RPMI8226 (cell line): ENCODE results near the gene LEF1.

Experiments used
- DNase-seq: peaks from one replicate; pipeline ENCODE4 v3.0.0-alpha.2; 2015

The LEF1 gene

GRCh38 chr4:108146336-108146735, 22.4 kb downstream of the LEF1 start:
- DNase-seq = no peak

GRCh38 chr4:108144451-108144850, 24.3 kb downstream of the LEF1 start:
- DNase-seq = no peak

DNA sequence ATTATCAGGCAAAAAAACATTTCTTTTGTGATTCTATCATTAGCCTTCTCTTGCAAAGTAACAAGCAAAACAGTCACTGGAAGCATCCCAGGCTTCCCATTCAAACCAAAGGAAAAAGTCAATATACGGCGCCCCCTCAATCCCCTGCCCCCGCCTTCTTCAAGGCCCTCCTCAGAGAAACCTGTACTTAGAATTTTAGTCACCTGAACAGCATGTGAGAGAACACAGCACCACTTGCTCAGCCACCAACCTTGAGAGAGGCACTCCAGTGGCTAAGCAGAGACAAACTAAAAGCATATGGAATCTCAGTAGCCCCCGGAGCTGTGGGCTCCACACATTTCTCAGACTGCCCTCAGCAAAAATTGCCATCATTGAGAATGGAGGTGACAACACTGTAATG, 25.2 kb downstream of the LEF1 start:
- DNase-seq = no peak

DNA sequence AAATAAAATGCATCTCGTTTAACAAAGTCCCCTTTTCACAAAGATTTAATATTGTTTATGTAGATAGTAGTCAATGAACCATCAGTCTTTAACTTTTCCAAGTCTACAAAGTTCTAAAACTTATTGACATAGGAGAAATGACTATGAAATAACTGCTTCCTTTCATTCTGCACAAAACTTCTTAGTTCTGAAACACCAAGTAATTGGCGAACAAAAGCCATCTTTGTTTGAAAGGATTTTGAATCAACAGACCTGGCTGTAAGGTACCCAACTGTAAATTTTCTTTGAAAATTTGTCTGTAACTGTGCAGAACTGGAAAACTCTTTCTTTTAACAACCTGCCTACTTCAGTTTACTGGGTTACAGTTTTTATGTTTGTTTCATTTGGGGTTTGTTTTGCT, 25.9 kb downstream of the LEF1 start:
- no peak for DNase-seq

GRCh38 chr4:108141213-108141950, 27.4 kb downstream of the LEF1 start:
- no peak for DNase-seq

- DNase-seq = no peak
Observed at GRCh38 chr4:108140328-108140727, 28.4 kb downstream of the LEF1 start.

- DNase-seq = no peak
Observed at GRCh38 chr4:108139089-108139488, 29.6 kb downstream of the LEF1 start.

- no peak for DNase-seq
Observed at GRCh38 chr4:108135549-108136209, 33.1 kb downstream of the LEF1 start.

- no peak for DNase-seq
Observed at GRCh38 chr4:108130955-108131354, 37.8 kb downstream of the LEF1 start.

DNA sequence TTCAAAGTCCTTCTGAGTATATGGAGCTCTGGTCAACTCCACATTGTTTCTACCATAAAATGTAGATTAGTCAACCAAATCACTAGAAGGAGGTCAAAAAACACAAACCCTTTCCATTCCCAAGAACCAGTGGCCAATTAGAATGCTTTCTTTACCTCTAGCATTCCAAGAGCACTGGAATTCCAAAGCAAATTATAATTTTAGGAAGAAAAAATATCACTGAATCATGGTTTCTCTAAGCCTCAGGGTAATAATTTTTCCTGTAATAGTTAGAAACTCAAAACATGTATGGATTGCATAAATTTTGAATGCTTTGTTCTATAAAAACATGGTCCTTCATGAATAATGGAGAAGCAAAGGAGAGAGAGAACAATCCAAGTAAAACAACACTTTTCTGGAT, 39.5 kb downstream of the LEF1 start:
- no peak for DNase-seq

GRCh38 chr4:108126806-108127205, 41.9 kb downstream of the LEF1 start:
- no peak for DNase-seq

- no peak for DNase-seq
Observed at GRCh38 chr4:108120789-108121188, 47.9 kb downstream of the LEF1 start.

DNA sequence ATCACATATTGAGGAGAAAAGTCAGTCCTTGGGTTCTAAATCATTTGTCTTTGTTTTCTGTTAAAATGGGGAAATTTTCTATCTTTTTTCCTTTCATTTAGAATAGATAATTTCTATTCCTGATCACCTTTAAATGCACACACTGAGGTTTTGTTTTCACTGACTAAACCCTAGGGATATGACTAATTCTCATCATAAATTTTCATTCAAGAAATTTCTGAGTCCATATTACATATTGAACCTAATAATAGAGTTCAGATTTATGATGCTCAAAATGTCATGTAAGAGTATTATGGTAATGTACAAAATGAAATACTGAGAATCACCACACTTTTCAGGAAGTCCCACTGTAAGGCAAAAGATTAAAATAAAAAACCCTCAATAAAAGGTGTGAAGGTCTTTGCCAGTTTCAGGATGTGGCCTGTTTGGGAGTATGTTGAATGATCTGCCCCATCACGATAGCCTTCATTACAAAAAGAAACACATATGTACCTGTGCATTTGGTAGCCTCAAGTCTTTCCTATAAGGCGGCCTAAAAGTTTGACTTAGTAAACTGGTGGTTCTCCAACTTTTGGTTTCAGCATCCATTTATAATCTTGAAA, 49.4 kb downstream of the LEF1 start:
- DNase-seq = no peak

DNA sequence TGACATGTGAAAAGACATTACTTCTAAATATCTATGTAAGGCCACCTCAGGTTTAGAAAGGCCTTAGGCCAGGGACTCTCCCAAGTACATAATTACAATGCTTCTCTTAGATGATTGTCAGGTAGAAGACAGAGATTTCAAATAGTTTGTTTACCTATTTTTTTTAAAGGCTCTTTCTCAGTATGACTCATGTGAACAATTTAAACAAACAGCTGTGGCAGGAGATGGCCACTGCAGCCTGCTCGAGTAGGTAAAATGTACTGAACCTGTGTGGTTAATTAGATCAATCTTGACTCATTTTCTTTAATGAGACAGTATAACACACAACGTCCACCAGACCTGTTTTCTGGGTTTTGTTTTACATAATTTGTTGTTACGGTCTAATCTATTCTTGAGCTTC, 50.2 kb downstream of the LEF1 start:
- DNase-seq = no peak

- no peak for DNase-seq
Observed at GRCh38 chr4:108117418-108118182, 51.1 kb downstream of the LEF1 start.

DNA sequence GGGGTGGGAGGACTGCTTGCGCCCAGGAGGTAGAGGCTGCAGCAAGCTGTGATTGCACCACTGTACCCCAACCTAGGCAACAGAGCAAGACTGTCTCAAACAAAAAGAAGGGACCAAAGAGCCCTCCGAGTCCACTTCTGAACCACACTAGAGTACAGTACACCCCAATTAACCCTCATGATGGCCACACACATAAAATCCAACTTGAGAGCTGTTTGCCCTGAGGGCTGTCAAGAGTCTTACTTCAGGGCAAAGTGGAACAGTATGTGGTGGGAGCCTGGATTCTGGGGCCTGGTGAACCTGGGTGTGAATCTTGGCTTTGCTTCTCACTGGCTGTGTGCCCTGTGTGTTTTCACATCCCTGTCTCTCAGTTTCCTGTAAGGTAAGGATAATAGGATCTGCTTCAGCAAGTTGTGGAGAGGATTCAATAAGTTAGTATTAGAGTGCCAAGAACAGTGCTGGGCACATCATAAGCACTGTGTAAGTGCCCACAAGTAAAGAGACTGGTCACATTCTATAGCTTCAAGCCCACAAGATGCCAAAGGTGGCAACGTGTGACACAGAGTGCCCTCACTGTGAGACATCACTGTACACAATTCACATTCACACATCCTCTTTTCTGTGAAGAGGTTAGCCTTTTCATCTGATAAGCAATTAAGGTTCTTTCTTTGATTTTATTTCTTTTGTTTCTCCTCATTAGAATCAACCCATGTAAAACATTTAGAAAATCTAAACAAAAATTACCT, 52.1 kb downstream of the LEF1 start:
- DNase-seq = no peak

GRCh38 chr4:108115168-108115526, 53.6 kb downstream of the LEF1 start:
- DNase-seq = no peak

GRCh38 chr4:108114503-108114902, 54.2 kb downstream of the LEF1 start:
- no peak for DNase-seq

DNA sequence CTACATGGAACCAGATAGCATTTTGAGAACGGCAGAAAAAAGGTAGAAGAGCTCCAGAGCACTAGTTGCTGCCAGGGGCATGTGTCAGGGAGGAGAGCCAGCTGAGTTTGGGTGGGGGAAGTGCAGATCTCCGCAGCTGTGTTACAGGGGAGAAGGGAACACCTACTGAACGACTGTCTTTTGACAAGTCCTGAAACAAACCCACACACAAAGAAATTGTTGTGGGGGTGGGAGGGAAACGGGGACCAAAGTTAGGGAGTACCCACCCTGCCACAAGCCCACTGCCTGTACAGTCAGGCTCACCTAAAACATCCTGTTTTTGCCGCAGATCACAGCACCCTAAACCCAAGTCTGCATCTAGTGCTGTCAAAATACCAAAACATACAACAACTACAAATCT, 55.5 kb downstream of the LEF1 start:
- DNase-seq = no peak

DNA sequence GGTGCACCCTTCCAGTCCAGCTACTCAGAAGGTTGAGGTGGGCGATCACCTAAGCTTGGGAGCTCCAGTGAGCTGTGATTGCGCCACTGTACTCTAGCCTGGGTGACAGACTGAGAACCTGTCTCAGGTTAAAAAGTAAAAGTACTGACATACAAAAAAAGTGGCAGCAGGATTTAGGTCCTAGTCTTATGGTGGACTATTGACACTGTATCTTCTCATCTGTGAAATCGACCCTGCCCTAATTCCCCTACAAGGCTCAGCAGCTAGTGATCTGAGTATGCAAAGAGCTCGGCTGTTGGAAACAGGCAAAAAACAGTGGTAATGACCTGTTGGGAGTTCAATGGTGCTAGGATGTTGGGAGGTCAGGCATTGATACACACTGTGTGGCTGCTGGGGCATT, 57.0 kb downstream of the LEF1 start:
- DNase-seq = no peak

GRCh38 chr4:108110450-108110849, 58.3 kb downstream of the LEF1 start:
- DNase-seq = no peak

DNA sequence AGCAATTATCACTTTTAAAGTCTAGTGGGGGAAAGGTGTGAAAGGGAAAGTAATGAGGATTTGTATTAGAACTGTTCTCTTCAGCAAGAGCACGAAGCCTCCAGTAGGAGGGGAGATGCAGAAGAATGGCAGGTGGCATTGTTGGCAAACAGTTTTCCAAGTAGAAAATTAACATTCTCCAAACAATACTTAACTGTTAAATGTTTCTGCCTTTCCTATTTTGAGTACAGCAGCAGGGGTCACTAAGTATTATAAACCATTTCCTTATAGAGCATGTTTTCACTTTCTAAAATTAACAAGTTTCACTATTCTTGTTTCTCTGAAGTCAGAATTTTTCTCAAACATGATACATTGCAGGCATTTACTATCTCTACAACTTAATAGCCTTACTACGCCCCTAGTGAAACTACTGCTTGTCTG, 58.7 kb downstream of the LEF1 start:
- DNase-seq = no peak

GRCh38 chr4:108109111-108109510, 59.6 kb downstream of the LEF1 start:
- no peak for DNase-seq
